GM19043 (cell line): Measurements from ENCODE around the gene SPATA17.

Experiments used
- ATAC-seq: cut with Tn5 transposase; IDR thresholded peaks from one replicate; pipeline ENCODE4 v1.9.1; 2021; ENCODE audit warnings: low read depth; ENCODE audit not compliant: unreplicated experiment

Gene SPATA17

GRCh38 chr1:217846733-217847132, 215.6 kb downstream of the SPATA17 start:
- no peak for ATAC-seq

DNA sequence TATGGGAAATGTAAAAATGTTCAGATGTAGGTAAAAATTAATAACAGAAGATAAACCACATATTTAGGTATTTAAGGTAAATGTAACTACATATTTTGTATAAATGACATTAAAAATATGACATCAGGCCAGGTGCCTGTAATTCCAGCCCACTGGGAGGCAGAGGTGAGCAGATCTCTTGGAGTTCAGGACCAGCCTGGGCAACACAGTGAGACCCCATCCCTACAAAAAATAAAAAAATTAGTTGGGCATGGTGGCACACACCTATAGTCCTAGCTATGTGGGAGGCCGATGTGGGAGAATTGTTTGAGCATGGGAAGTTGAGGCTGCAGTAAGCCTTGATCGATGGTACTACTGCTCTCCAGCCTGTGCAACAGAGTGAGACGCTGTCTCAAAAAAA, 216.5 kb downstream of the SPATA17 start:
- ATAC-seq, result no peak

- ATAC-seq, result no peak
Observed at GRCh38 chr1:217856342-217857034, 225.3 kb downstream of the SPATA17 start.

DNA sequence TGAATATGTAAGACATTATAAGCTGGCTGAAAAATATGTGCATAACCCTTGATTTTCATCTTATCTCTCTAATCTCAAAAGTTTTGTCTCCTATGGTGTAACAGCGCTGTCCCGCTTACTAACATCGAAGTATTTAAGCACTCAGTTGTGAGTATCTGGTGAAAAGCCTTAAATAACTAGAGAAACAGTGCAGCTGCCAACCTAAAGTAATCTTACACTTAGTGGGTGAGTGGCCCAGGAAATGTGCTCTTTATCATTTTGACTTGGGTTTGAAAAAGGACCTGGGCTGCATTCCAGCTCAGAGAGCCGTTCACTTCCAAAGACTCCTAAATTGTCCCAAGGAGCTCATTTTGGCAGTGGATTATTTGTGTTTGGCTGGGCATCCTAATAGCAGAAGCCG, 225.9 kb downstream of the SPATA17 start:
- no peak for ATAC-seq

DNA sequence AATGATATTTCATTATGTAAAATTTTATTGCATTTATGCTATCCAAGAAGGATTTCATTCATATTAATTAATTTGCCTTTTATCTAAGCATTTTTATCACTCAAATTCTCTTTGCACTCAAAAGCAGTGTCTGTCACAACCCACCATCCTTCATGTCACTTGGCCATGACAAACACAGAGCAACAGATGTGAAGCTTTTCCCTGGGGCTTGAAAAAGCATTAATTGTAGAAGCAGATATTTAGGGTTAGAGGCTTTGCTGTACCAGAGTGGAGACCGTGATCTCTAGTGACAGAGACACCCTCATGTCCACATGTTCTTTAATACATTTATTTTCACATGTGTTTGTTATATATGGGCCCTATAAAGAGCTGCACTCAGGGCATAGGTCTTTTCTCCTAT, 230.5 kb downstream of the SPATA17 start:
- ATAC-seq, result no peak

DNA sequence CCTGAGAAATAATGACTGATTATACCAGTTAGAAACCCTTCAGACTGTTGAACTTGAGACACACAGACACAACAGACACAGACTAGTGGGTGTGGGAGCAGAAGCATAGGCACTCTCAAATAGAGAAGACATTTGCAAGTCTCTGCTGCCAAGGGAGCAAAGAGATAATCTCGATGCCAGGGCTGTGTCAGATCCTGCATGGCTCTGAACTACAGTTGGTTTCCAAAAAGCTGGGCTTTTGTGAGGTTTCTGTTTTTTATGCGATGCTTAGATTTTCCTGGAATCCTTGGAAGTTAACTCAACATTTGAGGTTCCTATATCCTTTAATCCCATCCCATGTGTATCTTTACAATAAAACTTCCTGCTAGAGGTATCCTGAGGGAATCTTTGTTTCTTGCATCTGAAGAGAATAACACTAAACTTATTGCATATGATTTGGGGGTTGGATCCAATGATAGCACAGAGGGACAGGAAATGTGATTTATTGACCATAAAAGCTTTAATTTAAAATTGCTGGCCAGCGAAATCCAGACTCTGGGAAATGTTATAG, 236.4 kb downstream of the SPATA17 start:
- no peak for ATAC-seq

DNA sequence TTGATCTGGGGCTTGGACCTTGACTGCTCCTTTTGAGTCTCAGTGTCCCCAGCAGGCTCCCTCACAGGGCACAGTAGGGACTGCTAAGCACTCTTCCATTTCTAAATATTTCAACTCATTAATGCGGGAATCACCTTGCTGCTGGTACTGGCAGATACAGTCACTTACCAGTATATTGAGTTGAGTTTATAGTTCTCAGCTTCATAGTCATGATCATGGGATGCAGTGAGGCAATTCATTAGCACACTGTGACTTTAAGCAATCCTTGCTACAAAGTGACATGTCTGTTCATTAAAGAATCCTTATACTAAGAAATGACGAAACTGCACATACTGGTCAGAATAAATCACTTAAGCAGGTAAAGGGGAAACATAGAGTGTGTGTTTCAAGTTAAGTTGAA, 240.8 kb downstream of the SPATA17 start:
- ATAC-seq, result no peak

GRCh38 chr1:217875229-217875628, 244.1 kb downstream of the SPATA17 start:
- no peak for ATAC-seq

GRCh38 chr1:217876401-217876800, 245.3 kb downstream of the SPATA17 start:
- ATAC-seq, result no peak

GRCh38 chr1:217876896-217877295, 245.8 kb downstream of the SPATA17 start:
- no peak for ATAC-seq

GRCh38 chr1:217881131-217881543, 250.0 kb downstream of the SPATA17 start:
- ATAC-seq, result no peak

- no peak for ATAC-seq
Observed at GRCh38 chr1:217881607-217882332, 250.6 kb downstream of the SPATA17 start.

DNA sequence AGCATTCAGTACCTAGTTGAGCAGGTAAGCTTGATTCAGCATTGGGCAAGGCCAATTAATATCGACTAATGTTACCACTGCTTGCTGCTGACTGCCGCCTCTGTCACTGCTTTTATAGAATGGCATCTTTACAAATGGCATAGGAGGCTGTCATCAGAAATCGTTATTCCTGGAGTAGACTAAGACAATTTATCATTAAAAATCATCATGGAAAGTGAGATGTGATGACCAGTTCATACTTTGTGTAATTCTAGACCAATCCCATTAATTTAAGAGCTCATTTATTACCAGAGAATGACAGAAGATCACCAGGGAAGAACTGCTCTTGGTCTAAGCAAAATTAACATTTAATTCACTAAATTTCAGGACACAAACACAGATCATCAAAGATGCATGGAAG, 254.0 kb downstream of the SPATA17 start:
- ATAC-seq, result no peak

DNA sequence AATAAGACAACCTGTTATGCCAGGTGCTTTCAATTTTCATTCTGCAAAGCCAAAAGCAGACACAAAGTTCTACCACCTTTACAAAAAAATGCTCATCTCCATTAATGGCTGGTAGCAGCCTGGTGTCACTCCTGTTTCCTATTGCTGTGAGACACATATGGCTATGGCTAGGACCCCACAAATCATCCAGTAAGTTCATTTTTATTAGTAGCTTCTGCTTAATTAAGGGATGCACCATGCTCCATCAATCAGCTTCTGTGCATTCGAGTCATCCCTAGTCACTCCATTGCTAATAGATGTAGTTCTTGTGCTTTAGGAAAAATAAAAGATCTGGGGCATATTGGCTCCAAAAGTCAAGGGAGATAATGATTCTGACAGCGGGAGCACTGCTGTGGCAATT, 257.2 kb downstream of the SPATA17 start:
- no peak for ATAC-seq

GRCh38 chr1:217889401-217889800, 258.3 kb downstream of the SPATA17 start:
- ATAC-seq, result no peak

GRCh38 chr1:217891966-217892365, 260.8 kb downstream of the SPATA17 start:
- no peak for ATAC-seq

GRCh38 chr1:217892750-217893149, 261.6 kb downstream of the SPATA17 start:
- no peak for ATAC-seq

DNA sequence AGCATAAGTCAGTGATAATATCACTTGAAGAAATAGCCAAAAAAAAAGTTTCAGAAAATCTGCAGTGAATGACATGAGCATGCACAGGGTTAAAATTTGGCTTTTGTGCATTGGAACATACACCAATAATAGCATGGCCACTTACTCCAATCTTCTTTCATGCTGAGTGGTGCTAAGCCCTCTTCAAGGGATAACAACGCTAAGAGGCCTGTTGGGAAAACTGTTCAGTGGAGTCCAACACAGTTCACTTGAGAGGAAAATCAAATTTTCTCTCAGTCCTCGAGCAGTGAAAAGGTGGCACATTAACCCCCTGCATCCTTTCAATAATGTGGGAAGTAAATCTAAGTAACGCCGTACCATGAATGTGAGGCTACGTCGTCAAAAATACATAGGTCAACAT, 264.7 kb downstream of the SPATA17 start:
- ATAC-seq, result no peak

- no peak for ATAC-seq
Observed at GRCh38 chr1:217896490-217896889, 265.3 kb downstream of the SPATA17 start.

GRCh38 chr1:217897100-217897499, 266.0 kb downstream of the SPATA17 start:
- no peak for ATAC-seq

GRCh38 chr1:217899614-217900013, 268.5 kb downstream of the SPATA17 start:
- ATAC-seq, result no peak

GRCh38 chr1:217907504-217907903, 276.4 kb downstream of the SPATA17 start:
- ATAC-seq, result no peak
